ENCODE measurements around the gene TOX3.

The TOX3 gene

GRCh38 chr16:52407778-52408177 lies 139.2 kb downstream of the TOX3 start:
- no peaks in the 10 kb centered on the region for H3K36me3 ChIP-seq (ENCODE audit: control insufficient read depth in 1 of 2, insufficient read depth in 2 of 2, low read length in 2 of 2)
- H3K4me3 ChIP-seq (ENCODE audit: low read depth in 1 of 2, low read length in 2 of 2), result no peak overlapping the region
- no peak overlapping the region for H3K27ac ChIP-seq (ENCODE audit: low read length)
- H3K27me3 ChIP-seq (ENCODE audit: low read depth, low read length), result no peaks in the 10 kb centered on the region
- no peaks in the 10 kb centered on the region for H3K4me1 ChIP-seq (ENCODE audit: control insufficient read depth in 1 of 2, insufficient read depth in 2 of 2, low read length in 2 of 2)
- no peaks in the 10 kb centered on the region for H3K9me3 ChIP-seq (ENCODE audit: control insufficient read depth in 1 of 2, low read length in 2 of 2)

GRCh38 chr16:52405441-52405840 lies 141.5 kb downstream of the TOX3 start:
- H3K4me3 ChIP-seq (ENCODE audit: low read depth in 1 of 2, low read length in 2 of 2), result no peak overlapping the region
- no peaks in the 10 kb centered on the region for H3K36me3 ChIP-seq (ENCODE audit: control insufficient read depth in 1 of 2, insufficient read depth in 2 of 2, low read length in 2 of 2)
- no peaks in the 10 kb centered on the region for H3K9me3 ChIP-seq (ENCODE audit: control insufficient read depth in 1 of 2, low read length in 2 of 2)
- H3K27ac ChIP-seq (ENCODE audit: low read length), result no peak overlapping the region
- no peaks in the 10 kb centered on the region for H3K4me1 ChIP-seq (ENCODE audit: control insufficient read depth in 1 of 2, insufficient read depth in 2 of 2, low read length in 2 of 2)
- no peaks in the 10 kb centered on the region for H3K27me3 ChIP-seq (ENCODE audit: low read depth, low read length)

DNA sequence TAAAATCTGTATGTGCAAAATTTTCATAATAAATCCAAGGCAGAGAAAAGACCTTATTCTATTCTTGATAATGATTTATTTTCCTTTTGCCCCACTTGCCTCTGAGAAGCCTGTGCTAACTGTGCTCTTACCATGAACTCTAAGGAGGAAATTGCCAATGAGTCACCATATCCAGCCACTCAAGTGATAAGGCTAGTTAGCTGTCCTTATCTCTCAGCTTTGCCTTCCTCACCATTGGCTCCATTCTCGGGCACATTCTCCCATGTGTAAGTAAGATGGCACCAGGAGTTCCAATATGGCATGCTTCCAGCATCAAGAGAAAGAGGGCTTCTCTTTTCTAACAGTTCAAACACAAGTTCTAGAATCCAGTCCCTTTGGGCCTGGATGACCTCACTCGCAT lies 142.4 kb downstream of the TOX3 start:
- Histone ChIP-seq H3K36me3 (ENCODE audit: control insufficient read depth in 1 of 2, insufficient read depth in 2 of 2, low read length in 2 of 2) (no peaks in the 10 kb centered on the region), H3K4me3 (ENCODE audit: low read depth in 1 of 2, low read length in 2 of 2) (no peak overlapping the region), H3K4me1 (ENCODE audit: control insufficient read depth in 1 of 2, insufficient read depth in 2 of 2, low read length in 2 of 2) (no peaks in the 10 kb centered on the region), H3K27ac (ENCODE audit: low read length) (no peak overlapping the region), H3K27me3 (ENCODE audit: low read depth, low read length) (no peaks in the 10 kb centered on the region), H3K9me3 (ENCODE audit: control insufficient read depth in 1 of 2, low read length in 2 of 2) (no peaks in the 10 kb centered on the region)

GRCh38 chr16:52399116-52399515 lies 147.8 kb downstream of the TOX3 start:
- Histone ChIP-seq H3K27me3 (ENCODE audit: low read depth, low read length) (no peaks in the 10 kb centered on the region), H3K27ac (ENCODE audit: low read length) (no peak overlapping the region), H3K36me3 (ENCODE audit: control insufficient read depth in 1 of 2, insufficient read depth in 2 of 2, low read length in 2 of 2) (no peaks in the 10 kb centered on the region), H3K4me3 (ENCODE audit: low read depth in 1 of 2, low read length in 2 of 2) (no peak overlapping the region), H3K4me1 (ENCODE audit: control insufficient read depth in 1 of 2, insufficient read depth in 2 of 2, low read length in 2 of 2) (no peaks in the 10 kb centered on the region), H3K9me3 (ENCODE audit: control insufficient read depth in 1 of 2, low read length in 2 of 2) (no peaks in the 10 kb centered on the region)

GRCh38 chr16:52398491-52398960 lies 148.4 kb downstream of the TOX3 start:
- Histone ChIP-seq H3K36me3 (ENCODE audit: control insufficient read depth in 1 of 2, insufficient read depth in 2 of 2, low read length in 2 of 2) (no peaks in the 10 kb centered on the region), H3K4me1 (ENCODE audit: control insufficient read depth in 1 of 2, insufficient read depth in 2 of 2, low read length in 2 of 2) (no peaks in the 10 kb centered on the region), H3K9me3 (ENCODE audit: control insufficient read depth in 1 of 2, low read length in 2 of 2) (no peaks in the 10 kb centered on the region), H3K27me3 (ENCODE audit: low read depth, low read length) (no peaks in the 10 kb centered on the region), H3K27ac (ENCODE audit: low read length) (no peak overlapping the region), H3K4me3 (ENCODE audit: low read depth in 1 of 2, low read length in 2 of 2) (no peak overlapping the region)

- H3K4me1 ChIP-seq (ENCODE audit: control insufficient read depth in 1 of 2, insufficient read depth in 2 of 2, low read length in 2 of 2), result no peaks in the 10 kb centered on the region
- no peak overlapping the region for H3K27ac ChIP-seq (ENCODE audit: low read length)
- no peaks in the 10 kb centered on the region for H3K36me3 ChIP-seq (ENCODE audit: control insufficient read depth in 1 of 2, insufficient read depth in 2 of 2, low read length in 2 of 2)
- no peak overlapping the region for H3K4me3 ChIP-seq (ENCODE audit: low read depth in 1 of 2, low read length in 2 of 2)
- no peaks in the 10 kb centered on the region for H3K27me3 ChIP-seq (ENCODE audit: low read depth, low read length)
- no peaks in the 10 kb centered on the region for H3K9me3 ChIP-seq (ENCODE audit: control insufficient read depth in 1 of 2, low read length in 2 of 2)
Observed at GRCh38 chr16:52398021-52398420, 148.9 kb downstream of the TOX3 start.

DNA sequence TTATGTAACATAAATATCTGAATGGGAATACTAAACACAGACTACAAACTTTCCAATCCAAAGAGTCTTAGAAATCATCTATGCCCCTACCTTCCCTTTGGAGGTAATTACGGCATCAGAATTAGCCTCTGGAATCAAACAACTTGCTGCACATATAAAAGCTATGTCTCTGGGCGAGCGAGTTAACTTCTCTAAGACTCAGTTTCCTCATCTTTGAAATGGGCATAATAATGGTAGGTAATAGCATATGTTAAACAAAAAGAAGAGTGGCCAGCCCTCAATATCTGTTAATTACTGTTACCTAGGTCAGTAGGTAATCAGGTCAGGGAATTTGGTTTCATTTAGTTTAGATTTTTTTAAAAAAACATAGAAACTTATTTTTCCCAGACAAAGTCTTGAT lies 153.5 kb downstream of the TOX3 start:
- Histone ChIP-seq H3K27me3 (ENCODE audit: low read depth, low read length) (no peaks in the 10 kb centered on the region), H3K4me3 (ENCODE audit: low read depth in 1 of 2, low read length in 2 of 2) (no peak overlapping the region), H3K4me1 (ENCODE audit: control insufficient read depth in 1 of 2, insufficient read depth in 2 of 2, low read length in 2 of 2) (no peaks in the 10 kb centered on the region), H3K9me3 (ENCODE audit: control insufficient read depth in 1 of 2, low read length in 2 of 2) (no peaks in the 10 kb centered on the region), H3K36me3 (ENCODE audit: control insufficient read depth in 1 of 2, insufficient read depth in 2 of 2, low read length in 2 of 2) (no peaks in the 10 kb centered on the region), H3K27ac (ENCODE audit: low read length) (no peak overlapping the region)

- Histone ChIP-seq H3K4me1 (ENCODE audit: control insufficient read depth in 1 of 2, insufficient read depth in 2 of 2, low read length in 2 of 2) (no peaks in the 10 kb centered on the region), H3K9me3 (ENCODE audit: control insufficient read depth in 1 of 2, low read length in 2 of 2) (no peaks in the 10 kb centered on the region), H3K4me3 (ENCODE audit: low read depth in 1 of 2, low read length in 2 of 2) (no peak overlapping the region), H3K36me3 (ENCODE audit: control insufficient read depth in 1 of 2, insufficient read depth in 2 of 2, low read length in 2 of 2) (no peaks in the 10 kb centered on the region), H3K27me3 (ENCODE audit: low read depth, low read length) (no peaks in the 10 kb centered on the region), H3K27ac (ENCODE audit: low read length) (no peak overlapping the region)
Observed at GRCh38 chr16:52389045-52389444, 157.9 kb downstream of the TOX3 start.

Measured in muscle layer of duodenum (tissue), 2 donors.